NCI-H2196 (cell line): ENCODE data around the gene TMEM198.

Experiments
- DNase-seq: peaks from one replicate; lab custom pipeline; 2025; ENCODE audit not compliant: unreplicated experiment; lab: John Stamatoyannopoulos, UW

The TMEM198 gene

GRCh38 chr2:219508971-219509779 is 34.7 kb upstream of the TMEM198 start:
- DNase-seq, result no peak

GRCh38 chr2:219509780-219510511 is 33.9 kb upstream of the TMEM198 start:
- DNase-seq, result peak; percentile 59

- DNase-seq, result no peak
Measured at GRCh38 chr2:219510512-219511135, 33.2 kb upstream of the TMEM198 start.

GRCh38 chr2:219511547-219512325 is 32.1 kb upstream of the TMEM198 start:
- no peak for DNase-seq

- no peak for DNase-seq
Measured at GRCh38 chr2:219512524-219513216, 31.2 kb upstream of the TMEM198 start.

GRCh38 chr2:219513787-219514186 is 30.0 kb upstream of the TMEM198 start:
- no peak for DNase-seq

GRCh38 chr2:219514196-219514761 is 29.5 kb upstream of the TMEM198 start, which contains the start of gene ASIC4:
ASIC4 (plus strand) TSS chr2:219514482; CDS start chr2:219514725, 243 bp downstream.
- DNase-seq, result no peak

GRCh38 chr2:219514836-219515235 is 29.0 kb upstream of the TMEM198 start:
- DNase-seq, result no peak

GRCh38 chr2:219515874-219516629 is 27.8 kb upstream of the TMEM198 start:
- no peak for DNase-seq

- no peak for DNase-seq
Measured at GRCh38 chr2:219516888-219517287, 26.9 kb upstream of the TMEM198 start.

- no peak for DNase-seq
Measured at GRCh38 chr2:219517954-219518778, 25.7 kb upstream of the TMEM198 start.

GRCh38 chr2:219519526-219519916 is 24.3 kb upstream of the TMEM198 start:
- DNase-seq, result no peak

- no peak for DNase-seq
Measured at GRCh38 chr2:219520079-219520478, 23.7 kb upstream of the TMEM198 start.

GRCh38 chr2:219521066-219521880 is 22.6 kb upstream of the TMEM198 start:
- DNase-seq, result peak; percentile 13

- DNase-seq, result no peak
Measured at GRCh38 chr2:219522111-219523030, 21.5 kb upstream of the TMEM198 start.

GRCh38 chr2:219523031-219523671 is 20.7 kb upstream of the TMEM198 start:
- DNase-seq, result no peak
